Endothelial cell of umbilical vein (primary cell): Measurements from ENCODE around the gene ADH7. TPM values are rescaled to one million over a fixed set of nuclear protein-coding genes. Genes with fewer than 3 reads are reported as not detected.

Experiments
- BruUV-seq: library from RNA; stranded (reverse); fragments of 400-500 nt; replicated peaks from 2 replicates; lab custom pipeline; 2021; lab: Mats Ljungman, UMichigan
- CTCF ChIA-PET: fragments of 300-600, 350-600 bp; sonication (Branson Sonifier 250); formaldehyde crosslinking; loops from one replicate; lab custom pipeline; 2021; ENCODE audit warnings: antibody characterized with exemption, inconsistent platforms; lab: Charles Lee
- POLR2A ChIA-PET: fragments of 300-600, 350-600 bp; sonication (Branson Sonifier 250); formaldehyde crosslinking; loops from one replicate; lab custom pipeline; 2021; ENCODE audit warnings: antibody characterized with exemption, inconsistent platforms; lab: Charles Lee
- DNase-seq: peaks from one replicate; pipeline ENCODE4 v3.0.0-alpha.2; 2011; ENCODE audit warnings: low read depth, low spot score
- FAIRE-seq: peaks from 2 replicates; lab custom pipeline; 2011; peaks lifted over from hg19 to GRCh38; lab: Jason Lieb, UNC
- H2AFZ ChIP-seq: 2 replicates; pipeline ENCODE4 v1.6.0; 2012; ENCODE audit warnings: low read depth, low read length, control low read depth, inconsistent platforms
- H3K27ac ChIP-seq: 2 replicates; pipeline ENCODE4 v1.5.1; 2011; ENCODE audit warnings: low read depth, mild to moderate bottlenecking, control low read depth, low read length, moderate library complexity; ENCODE audit not compliant: insufficient read depth
- H3K27me3 ChIP-seq, 2 experiments: 2 replicates each; pipeline versions ENCODE4 v1.6.0 to v1.6.1; 2011; ENCODE audit warnings: low read length in 2 of 2, mixed read lengths in 1 of 2; ENCODE audit not compliant: control insufficient read depth in 2 of 2, insufficient read depth in 2 of 2
- H3K36me3 ChIP-seq, 2 experiments: 2 replicates in 1 of 2; 3 replicates in 1 of 2; pipeline ENCODE4 v1.5.1; 2011; ENCODE audit warnings: low read length in 2 of 2, mild to moderate bottlenecking in 1 of 2, moderate library complexity in 1 of 2; ENCODE audit not compliant: control insufficient read depth in 2 of 2, insufficient read depth in 2 of 2; ENCODE audit errors: extremely low read depth in 1 of 2
- H3K4me1 ChIP-seq: 3 replicates; pipeline ENCODE4 v1.5.1; 2011; ENCODE audit warnings: mild to moderate bottlenecking, low read length; ENCODE audit not compliant: control insufficient read depth, insufficient read depth; ENCODE audit errors: extremely low read depth
- H3K4me2 ChIP-seq: 2 replicates; pipeline ENCODE4 v1.6.1; 2011; ENCODE audit warnings: low read length, control low read depth, mixed read lengths; ENCODE audit not compliant: insufficient read depth
- H3K4me3 ChIP-seq, 3 experiments: fragments of 200-600 bp in 1 of 3; sonication (generic), shearing (Covaris generic) in 1 of 3; replicated peaks in 1 of 3; 2 replicates each; pipeline ENCODE4 v1.5.1; 2011 to 2016; ENCODE audit warnings: control low read depth in 3 of 3, low read length in 3 of 3, mild to moderate bottlenecking in 2 of 3, inconsistent platforms in 1 of 3, low read depth in 1 of 3, moderate library complexity in 1 of 3; ENCODE audit not compliant: insufficient read depth in 1 of 3
- H3K79me2 ChIP-seq: 2 replicates; pipeline ENCODE4 v1.6.0; 2012; ENCODE audit warnings: low read length, inconsistent platforms; ENCODE audit not compliant: control insufficient read depth, insufficient read depth
- H3K9ac ChIP-seq: replicated peaks from 2 replicates; pipeline ENCODE3; 2011; ENCODE audit warnings: low read length, control low read depth; ENCODE audit not compliant: insufficient read depth; ENCODE audit errors: extremely low read depth
- H3K9me1 ChIP-seq: replicated peaks from 3 replicates; pipeline ENCODE4 v1.6.0; 2011; ENCODE audit warnings: mild to moderate bottlenecking, low read length; ENCODE audit not compliant: control insufficient read depth, insufficient read depth; ENCODE audit errors: extremely low read depth
- H3K9me3 ChIP-seq: replicated peaks from 2 replicates; pipeline ENCODE4 v1.5.1; 2012; ENCODE audit warnings: low read length, inconsistent platforms; ENCODE audit not compliant: control insufficient read depth, insufficient read depth
- H4K20me1 ChIP-seq: replicated peaks from 2 replicates; pipeline ENCODE3; 2011; ENCODE audit warnings: mild to moderate bottlenecking, low read length; ENCODE audit not compliant: control insufficient read depth, insufficient read depth; ENCODE audit errors: extremely low read depth
- EZH2 ChIP-seq: IDR thresholded peaks from 2 replicates; pipeline ENCODE4 v1.6.1; 2012; ENCODE audit warnings: borderline replicate concordance, low read depth, mild to moderate bottlenecking, moderate library complexity, low read length, inconsistent platforms; ENCODE audit not compliant: severe bottlenecking
- FOS ChIP-seq: IDR thresholded peaks from 2 replicates; pipeline ENCODE4 v1.6.1; 2011; ENCODE audit warnings: mild to moderate bottlenecking, low read length, moderate library complexity, borderline replicate concordance; ENCODE audit not compliant: insufficient read depth
- GATA2 ChIP-seq: IDR thresholded peaks from 2 replicates; pipeline ENCODE4 v1.7.0; 2011; ENCODE audit warnings: low read depth, mild to moderate bottlenecking, moderate library complexity, mixed read lengths, low read length; ENCODE audit not compliant: insufficient read length, insufficient read depth
- JUN ChIP-seq: IDR thresholded peaks from 2 replicates; pipeline ENCODE4 v1.6.1; 2011; ENCODE audit warnings: borderline replicate concordance, low read depth; ENCODE audit not compliant: insufficient read length, insufficient read depth
- MYC ChIP-seq: IDR thresholded peaks from one replicate; pipeline ENCODE4 v1.6.1; 2011; ENCODE audit warnings: mild to moderate bottlenecking, low read depth, low read length
- POLR2A ChIP-seq: IDR thresholded peaks from 2 replicates; pipeline ENCODE4 v1.6.1; 2012; ENCODE audit warnings: low read depth, mild to moderate bottlenecking, control low read depth, low read length
- POLR2AphosphoS5 ChIP-seq: IDR thresholded peaks from 2 replicates; pipeline ENCODE4 v1.6.1; 2012; ENCODE audit warnings: low read depth, mild to moderate bottlenecking, control low read depth, low read length, moderate library complexity; ENCODE audit not compliant: insufficient read depth
- dilution Hi-C: fragments of 300-500 bp; cut with MboI; formaldehyde crosslinking; loops from one replicate; pipeline ENCODE4 v1.15.0; 2019; ENCODE audit warnings: low sequenced_read_pairs; ENCODE audit not compliant: extremely low pct_ligation_motif_present
- intact Hi-C: fragments of 100-400 bp; cut with micrococcal nuclease; formaldehyde crosslinking; loops from one replicate; pipeline ENCODE4 v1.10.0; 2022
- polyA plus RNA-seq, 4 experiments: library from polyadenylated mRNA; depleted of rRNA in 3 of 4; stranded (reverse) in 3 of 4; unstranded in 1 of 4; fragments of >200 nt; gene quantifications; 2 replicates each; pipeline versions ENCODE4 v1.2.1 to v1.2.3, GENCODE V29; 2011 to 2012; ENCODE audit warnings: missing spikeins in 1 of 4
- total RNA-seq: library from RNA; stranded (reverse); gene quantifications from 2 replicates; pipeline ENCODE4 v1.2.3, GENCODE V29; 2021
- TF ChIP-seq, protein P1 (sequence below), 2 donors: IDR thresholded peaks; 1 replicate in 1 of 2; 2 replicates in 1 of 2; pipeline ENCODE4 v1.5.1; 2011; ENCODE audit warnings: low read length in 2 of 2, mild to moderate bottlenecking in 2 of 2, moderate library complexity in 2 of 2, control low read depth in 1 of 2, inconsistent platforms in 1 of 2, low read depth in 1 of 2; ENCODE audit not compliant: insufficient read depth in 1 of 2; ENCODE audit errors: extremely low read depth in 1 of 2
- TF ChIP-seq, protein P2 (sequence below): IDR thresholded peaks from 2 replicates; pipeline ENCODE4 v1.6.1; 2011; ENCODE audit not compliant: insufficient read depth, insufficient read length

Gene ADH7
- total and polyA plus RNA-seq, 2 donors (not counting 3 experiments of a cell fraction or from before 2014, with no cell fraction given), result not detected

DNA sequence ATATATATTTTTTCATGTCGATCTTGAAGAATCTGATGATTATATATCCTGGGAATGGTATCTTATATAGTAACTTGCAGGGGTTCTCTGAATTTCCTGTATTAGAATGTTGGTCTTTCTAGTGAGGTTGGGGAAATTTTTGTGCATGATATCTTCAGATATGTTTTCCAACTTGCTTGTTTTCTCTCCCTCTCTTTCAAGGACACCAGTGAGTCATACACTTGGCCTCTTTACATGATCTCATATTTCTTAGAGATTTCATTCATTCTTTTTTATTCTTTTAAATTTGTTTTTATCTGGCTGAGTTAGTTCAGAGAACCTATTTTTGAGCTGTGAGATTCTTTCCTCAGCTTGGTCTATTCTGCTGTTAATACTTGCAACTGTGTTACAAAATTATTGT is 48.5 kb upstream of the ADH7 start:
- intact Hi-C loops, result no loop called here
- no peak for FAIRE-seq
- POLR2A ChIA-PET, result no interaction called here
- CTCF ChIA-PET, result interaction anchor here (0.6 to 1.4 kb wide), 2 partner anchors 21 to 1199 kb away, joined by 3 to 4 read pairs; no protein-coding TSS in a partner anchor
- Histone ChIP-seq H3K9ac (no peak overlapping the region), H4K20me1 (no peaks in the 10 kb centered on the region), H3K79me2 (no peaks in the 10 kb centered on the region), H2AFZ (no peak overlapping the region), H3K36me3 (no peaks in the 10 kb centered on the region), H3K9me3 (no peaks in the 10 kb centered on the region), H3K27ac (no peak overlapping the region), H3K4me3 (no peak overlapping the region), H3K4me1 (no peaks in the 10 kb centered on the region), H3K9me1 (no peaks in the 10 kb centered on the region), H3K27me3 (no peaks in the 10 kb centered on the region), H3K4me2 (no peak overlapping the region)
- no peak for TF ChIP-seq POLR2AphosphoS5
- BruUV-seq, result no TSS peak
- dilution Hi-C loops, result no loop called here
- no peak for DNase-seq

DNA sequence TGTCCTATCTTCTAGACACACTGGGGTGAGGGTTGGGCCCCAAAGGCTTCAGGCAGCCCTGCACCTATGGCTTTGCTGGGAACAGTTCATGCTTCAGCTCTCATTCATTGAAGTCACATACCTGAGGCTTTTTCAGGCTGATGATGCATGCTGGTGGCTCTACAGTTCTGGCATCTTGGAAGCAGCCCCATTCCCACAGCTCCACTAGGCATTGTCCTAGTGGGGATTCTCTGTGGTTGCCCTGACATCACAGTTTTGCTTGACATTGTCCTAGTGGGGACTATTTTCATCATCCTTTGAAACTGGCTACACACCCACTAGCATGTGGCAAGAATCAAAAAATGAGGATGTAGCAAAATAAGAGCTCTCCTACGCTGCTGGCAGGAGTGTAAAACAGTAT is 38.0 kb upstream of the ADH7 start:
- no peaks in the 10 kb centered on the region for H3K9me1 ChIP-seq
- no peak overlapping the region for H2AFZ ChIP-seq
- no peak overlapping the region for H3K27ac ChIP-seq
- no peak for DNase-seq
- FAIRE-seq, result no peak
- intact Hi-C loops, result no loop called here
- no peaks in the 10 kb centered on the region for H3K36me3 ChIP-seq
- ChIA-PET POLR2A (no interaction called here), CTCF (no interaction called here)
- no peak overlapping the region for H3K4me3 ChIP-seq
- H4K20me1 ChIP-seq, result no peaks in the 10 kb centered on the region
- H3K27me3 ChIP-seq, result peaks cover 0 to 4% of the 10 kb centered on the region in 2 experiments
- no peaks in the 10 kb centered on the region for H3K79me2 ChIP-seq
- no peak overlapping the region for H3K4me2 ChIP-seq
- H3K4me1 ChIP-seq, result no peaks in the 10 kb centered on the region
- no peak overlapping the region for H3K9ac ChIP-seq
- dilution Hi-C loops, result no loop called here
- H3K9me3 ChIP-seq, result no peaks in the 10 kb centered on the region
- TF ChIP-seq, protein P1, sequence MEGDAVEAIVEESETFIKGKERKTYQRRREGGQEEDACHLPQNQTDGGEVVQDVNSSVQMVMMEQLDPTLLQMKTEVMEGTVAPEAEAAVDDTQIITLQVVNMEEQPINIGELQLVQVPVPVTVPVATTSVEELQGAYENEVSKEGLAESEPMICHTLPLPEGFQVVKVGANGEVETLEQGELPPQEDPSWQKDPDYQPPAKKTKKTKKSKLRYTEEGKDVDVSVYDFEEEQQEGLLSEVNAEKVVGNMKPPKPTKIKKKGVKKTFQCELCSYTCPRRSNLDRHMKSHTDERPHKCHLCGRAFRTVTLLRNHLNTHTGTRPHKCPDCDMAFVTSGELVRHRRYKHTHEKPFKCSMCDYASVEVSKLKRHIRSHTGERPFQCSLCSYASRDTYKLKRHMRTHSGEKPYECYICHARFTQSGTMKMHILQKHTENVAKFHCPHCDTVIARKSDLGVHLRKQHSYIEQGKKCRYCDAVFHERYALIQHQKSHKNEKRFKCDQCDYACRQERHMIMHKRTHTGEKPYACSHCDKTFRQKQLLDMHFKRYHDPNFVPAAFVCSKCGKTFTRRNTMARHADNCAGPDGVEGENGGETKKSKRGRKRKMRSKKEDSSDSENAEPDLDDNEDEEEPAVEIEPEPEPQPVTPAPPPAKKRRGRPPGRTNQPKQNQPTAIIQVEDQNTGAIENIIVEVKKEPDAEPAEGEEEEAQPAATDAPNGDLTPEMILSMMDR (IDR thresholded peaks at IDR 0.05; ENCODE audit: extremely low read depth in 1 of 2, insufficient read depth in 1 of 2, low read depth in 1 of 2, low read length in 2 of 2), result no peak
- TF ChIP-seq POLR2A, result no peak
- no peak for TF ChIP-seq JUN
- no peak for TF ChIP-seq POLR2AphosphoS5
- TF ChIP-seq GATA2, result no peak
- TF ChIP-seq, protein P2, sequence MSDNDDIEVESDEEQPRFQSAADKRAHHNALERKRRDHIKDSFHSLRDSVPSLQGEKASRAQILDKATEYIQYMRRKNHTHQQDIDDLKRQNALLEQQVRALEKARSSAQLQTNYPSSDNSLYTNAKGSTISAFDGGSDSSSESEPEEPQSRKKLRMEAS, result no peak
- no peak for TF ChIP-seq FOS
- no peak for TF ChIP-seq MYC
- no peak for TF ChIP-seq EZH2
- BruUV-seq, result no TSS peak
